ENCODE data around the gene ANKRD63.

- TF ChIP-seq SP1 (IDR thresholded peaks at IDR 0.05) (no peak), CTCF (IDR thresholded peaks at IDR 0.05; ENCODE audit: low read depth, low read length, missing input control) (no peak)
These were observed 5.4 kb downstream of the ANKRD63 start for GRCh38 chr15:40277471-40277870.
